K562 (cell line): Measurements from ENCODE around the gene IRF2BP1. TPM values are rescaled to one million over a fixed set of nuclear protein-coding genes. Genes with fewer than 3 reads are reported as not detected.

ENCODE experiments used
- CC2D1A ChIP-seq: fragments of 450-650 bp; IDR thresholded peaks from 2 replicates; pipeline ENCODE4 v1.6.1; 2017; ENCODE audit warnings: mild to moderate bottlenecking
- KDM1A ChIP-seq, 2 experiments: fragments of 450-650 bp; IDR thresholded peaks; 2 replicates each; pipeline ENCODE4 v1.6.1; 2016; ENCODE audit warnings: mild to moderate bottlenecking in 2 of 2
- NEUROD1 ChIP-seq: fragments of 150-350 bp; IDR thresholded peaks from 2 replicates; pipeline ENCODE4 v1.6.1; 2014; ENCODE audit warnings: borderline replicate concordance, low read length, low read depth; ENCODE audit not compliant: partially characterized antibody
- RBM22 ChIP-seq: fragments of 200-400 bp; formaldehyde crosslinking; IDR thresholded peaks from 2 replicates; pipeline ENCODE4 v1.6.1; 2018; ENCODE audit warnings: low read length, low read depth; ENCODE audit not compliant: poor library complexity, severe bottlenecking
- RNF2 ChIP-seq: sonication (generic); IDR thresholded peaks from 2 replicates; pipeline ENCODE4 v1.6.1; 2016
- ZNF232 ChIP-seq: sonication (generic); formaldehyde crosslinking; IDR thresholded peaks from 2 replicates; pipeline ENCODE4 v1.8.0; 2022; ENCODE audit warnings: mild to moderate bottlenecking, missing genetic modification reagents
- polyA plus RNA-seq, 8 experiments: library from polyadenylated mRNA; depleted of rRNA in 4 of 8; stranded (reverse) in 5 of 8; unstranded in 3 of 8; fragments of >200 nt; fragmentation: Nextera tagmentation in 2 of 8; fragmentation: Illumina TruSeq in 1 of 8; extraction: Ambion mirVana in 2 of 8; extraction: Trizol in 1 of 8; gene quantifications; 2 replicates each; pipeline versions ENCODE4 v1.2.1 to v1.2.3, GENCODE V29; 2011 to 2014; ENCODE audit warnings: inconsistent platforms in 1 of 8, missing spikeins in 1 of 8
- total RNA-seq, 7 experiments: library from RNA; depleted of rRNA in 6 of 7; stranded (reverse); fragments of >200 nt in 6 of 7; fragmentation: Illumina TruSeq in 2 of 7; extraction: Trizol in 2 of 7; gene quantifications; 2 replicates each; pipeline versions ENCODE4 v1.2.1 to v1.2.3, GENCODE V29; 2011 to 2021; ENCODE audit warnings: low replicate concordance in 1 of 7
- TF ChIP-seq, protein P1 (sequence below): fragments of 200-600 bp; sonication (generic); IDR thresholded peaks from one replicate; pipeline ENCODE4 v1.6.1; 2012; ENCODE audit warnings: mild to moderate bottlenecking, low read depth, low read length, inconsistent platforms
- TF ChIP-seq, protein P2 (sequence below): sonication (generic); formaldehyde crosslinking; IDR thresholded peaks from 2 replicates; pipeline ENCODE4 v1.8.0; 2023; ENCODE audit warnings: mild to moderate bottlenecking, missing genetic modification reagents
- TF ChIP-seq, protein P3 (sequence below): fragments of 250-450 bp; sonication (Bioruptor Pico); IDR thresholded peaks from 2 replicates; pipeline ENCODE4 v1.9.0; 2021; ENCODE audit warnings: mild to moderate bottlenecking
- TF ChIP-seq, protein P4 (sequence below): fragments of 250-450 bp; sonication (Bioruptor Pico); IDR thresholded peaks from 2 replicates; pipeline ENCODE4 v1.4.0; 2020

The IRF2BP1 gene
- total and polyA plus RNA-seq, 9 of the 15 experiments (the other 6 are each of a cell fraction or from before 2014, with no cell fraction given) = 0.61 to 35.9 (median 3.5) TPM

DNA sequence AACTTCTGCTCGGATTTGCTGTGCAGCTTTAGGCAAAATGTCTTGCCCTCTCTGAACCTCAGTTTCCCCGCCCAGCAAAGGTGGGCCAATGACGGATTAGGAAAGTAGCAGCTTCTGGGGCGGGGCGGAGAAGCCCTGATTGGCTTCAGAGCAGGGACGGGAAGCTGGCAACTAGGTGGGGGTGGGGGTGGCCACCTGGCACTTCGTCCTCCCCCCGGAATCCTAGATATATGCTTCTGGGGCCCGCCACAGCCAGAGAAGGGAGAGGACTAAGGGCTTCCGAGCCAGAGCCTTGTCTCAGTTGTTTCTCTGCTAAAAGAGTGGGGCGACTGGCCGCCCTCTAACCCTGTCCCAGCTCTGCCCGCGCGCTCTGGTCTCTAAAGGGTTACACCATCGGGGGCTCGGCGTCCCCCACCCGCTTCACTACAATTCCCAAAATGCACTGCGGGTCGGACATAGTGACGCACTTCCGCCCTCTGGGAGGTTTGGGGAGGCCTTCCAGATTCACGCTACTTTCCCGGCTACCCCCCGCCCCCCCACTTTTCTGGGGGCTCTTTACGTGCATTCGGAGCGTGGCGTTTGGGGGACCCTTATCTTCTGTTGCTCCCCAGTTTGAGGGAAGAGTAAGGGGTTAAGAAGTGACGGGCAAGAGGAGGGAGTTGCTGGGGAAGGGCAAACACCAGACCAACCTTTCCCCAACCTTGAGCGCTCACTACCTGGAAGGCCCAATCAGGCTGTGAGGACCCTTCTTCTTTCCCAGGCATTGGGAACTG lies 672 bp upstream of the IRF2BP1 start (continued):
- TF ChIP-seq, protein P1, sequence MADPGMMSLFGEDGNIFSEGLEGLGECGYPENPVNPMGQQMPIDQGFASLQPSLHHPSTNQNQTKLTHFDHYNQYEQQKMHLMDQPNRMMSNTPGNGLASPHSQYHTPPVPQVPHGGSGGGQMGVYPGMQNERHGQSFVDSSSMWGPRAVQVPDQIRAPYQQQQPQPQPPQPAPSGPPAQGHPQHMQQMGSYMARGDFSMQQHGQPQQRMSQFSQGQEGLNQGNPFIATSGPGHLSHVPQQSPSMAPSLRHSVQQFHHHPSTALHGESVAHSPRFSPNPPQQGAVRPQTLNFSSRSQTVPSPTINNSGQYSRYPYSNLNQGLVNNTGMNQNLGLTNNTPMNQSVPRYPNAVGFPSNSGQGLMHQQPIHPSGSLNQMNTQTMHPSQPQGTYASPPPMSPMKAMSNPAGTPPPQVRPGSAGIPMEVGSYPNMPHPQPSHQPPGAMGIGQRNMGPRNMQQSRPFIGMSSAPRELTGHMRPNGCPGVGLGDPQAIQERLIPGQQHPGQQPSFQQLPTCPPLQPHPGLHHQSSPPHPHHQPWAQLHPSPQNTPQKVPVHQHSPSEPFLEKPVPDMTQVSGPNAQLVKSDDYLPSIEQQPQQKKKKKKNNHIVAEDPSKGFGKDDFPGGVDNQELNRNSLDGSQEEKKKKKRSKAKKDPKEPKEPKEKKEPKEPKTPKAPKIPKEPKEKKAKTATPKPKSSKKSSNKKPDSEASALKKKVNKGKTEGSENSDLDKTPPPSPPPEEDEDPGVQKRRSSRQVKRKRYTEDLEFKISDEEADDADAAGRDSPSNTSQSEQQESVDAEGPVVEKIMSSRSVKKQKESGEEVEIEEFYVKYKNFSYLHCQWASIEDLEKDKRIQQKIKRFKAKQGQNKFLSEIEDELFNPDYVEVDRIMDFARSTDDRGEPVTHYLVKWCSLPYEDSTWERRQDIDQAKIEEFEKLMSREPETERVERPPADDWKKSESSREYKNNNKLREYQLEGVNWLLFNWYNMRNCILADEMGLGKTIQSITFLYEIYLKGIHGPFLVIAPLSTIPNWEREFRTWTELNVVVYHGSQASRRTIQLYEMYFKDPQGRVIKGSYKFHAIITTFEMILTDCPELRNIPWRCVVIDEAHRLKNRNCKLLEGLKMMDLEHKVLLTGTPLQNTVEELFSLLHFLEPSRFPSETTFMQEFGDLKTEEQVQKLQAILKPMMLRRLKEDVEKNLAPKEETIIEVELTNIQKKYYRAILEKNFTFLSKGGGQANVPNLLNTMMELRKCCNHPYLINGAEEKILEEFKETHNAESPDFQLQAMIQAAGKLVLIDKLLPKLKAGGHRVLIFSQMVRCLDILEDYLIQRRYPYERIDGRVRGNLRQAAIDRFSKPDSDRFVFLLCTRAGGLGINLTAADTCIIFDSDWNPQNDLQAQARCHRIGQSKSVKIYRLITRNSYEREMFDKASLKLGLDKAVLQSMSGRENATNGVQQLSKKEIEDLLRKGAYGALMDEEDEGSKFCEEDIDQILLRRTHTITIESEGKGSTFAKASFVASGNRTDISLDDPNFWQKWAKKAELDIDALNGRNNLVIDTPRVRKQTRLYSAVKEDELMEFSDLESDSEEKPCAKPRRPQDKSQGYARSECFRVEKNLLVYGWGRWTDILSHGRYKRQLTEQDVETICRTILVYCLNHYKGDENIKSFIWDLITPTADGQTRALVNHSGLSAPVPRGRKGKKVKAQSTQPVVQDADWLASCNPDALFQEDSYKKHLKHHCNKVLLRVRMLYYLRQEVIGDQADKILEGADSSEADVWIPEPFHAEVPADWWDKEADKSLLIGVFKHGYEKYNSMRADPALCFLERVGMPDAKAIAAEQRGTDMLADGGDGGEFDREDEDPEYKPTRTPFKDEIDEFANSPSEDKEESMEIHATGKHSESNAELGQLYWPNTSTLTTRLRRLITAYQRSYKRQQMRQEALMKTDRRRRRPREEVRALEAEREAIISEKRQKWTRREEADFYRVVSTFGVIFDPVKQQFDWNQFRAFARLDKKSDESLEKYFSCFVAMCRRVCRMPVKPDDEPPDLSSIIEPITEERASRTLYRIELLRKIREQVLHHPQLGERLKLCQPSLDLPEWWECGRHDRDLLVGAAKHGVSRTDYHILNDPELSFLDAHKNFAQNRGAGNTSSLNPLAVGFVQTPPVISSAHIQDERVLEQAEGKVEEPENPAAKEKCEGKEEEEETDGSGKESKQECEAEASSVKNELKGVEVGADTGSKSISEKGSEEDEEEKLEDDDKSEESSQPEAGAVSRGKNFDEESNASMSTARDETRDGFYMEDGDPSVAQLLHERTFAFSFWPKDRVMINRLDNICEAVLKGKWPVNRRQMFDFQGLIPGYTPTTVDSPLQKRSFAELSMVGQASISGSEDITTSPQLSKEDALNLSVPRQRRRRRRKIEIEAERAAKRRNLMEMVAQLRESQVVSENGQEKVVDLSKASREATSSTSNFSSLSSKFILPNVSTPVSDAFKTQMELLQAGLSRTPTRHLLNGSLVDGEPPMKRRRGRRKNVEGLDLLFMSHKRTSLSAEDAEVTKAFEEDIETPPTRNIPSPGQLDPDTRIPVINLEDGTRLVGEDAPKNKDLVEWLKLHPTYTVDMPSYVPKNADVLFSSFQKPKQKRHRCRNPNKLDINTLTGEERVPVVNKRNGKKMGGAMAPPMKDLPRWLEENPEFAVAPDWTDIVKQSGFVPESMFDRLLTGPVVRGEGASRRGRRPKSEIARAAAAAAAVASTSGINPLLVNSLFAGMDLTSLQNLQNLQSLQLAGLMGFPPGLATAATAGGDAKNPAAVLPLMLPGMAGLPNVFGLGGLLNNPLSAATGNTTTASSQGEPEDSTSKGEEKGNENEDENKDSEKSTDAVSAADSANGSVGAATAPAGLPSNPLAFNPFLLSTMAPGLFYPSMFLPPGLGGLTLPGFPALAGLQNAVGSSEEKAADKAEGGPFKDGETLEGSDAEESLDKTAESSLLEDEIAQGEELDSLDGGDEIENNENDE = no peak
- TF ChIP-seq RBM22 = no peak
- TF ChIP-seq, protein P2, sequence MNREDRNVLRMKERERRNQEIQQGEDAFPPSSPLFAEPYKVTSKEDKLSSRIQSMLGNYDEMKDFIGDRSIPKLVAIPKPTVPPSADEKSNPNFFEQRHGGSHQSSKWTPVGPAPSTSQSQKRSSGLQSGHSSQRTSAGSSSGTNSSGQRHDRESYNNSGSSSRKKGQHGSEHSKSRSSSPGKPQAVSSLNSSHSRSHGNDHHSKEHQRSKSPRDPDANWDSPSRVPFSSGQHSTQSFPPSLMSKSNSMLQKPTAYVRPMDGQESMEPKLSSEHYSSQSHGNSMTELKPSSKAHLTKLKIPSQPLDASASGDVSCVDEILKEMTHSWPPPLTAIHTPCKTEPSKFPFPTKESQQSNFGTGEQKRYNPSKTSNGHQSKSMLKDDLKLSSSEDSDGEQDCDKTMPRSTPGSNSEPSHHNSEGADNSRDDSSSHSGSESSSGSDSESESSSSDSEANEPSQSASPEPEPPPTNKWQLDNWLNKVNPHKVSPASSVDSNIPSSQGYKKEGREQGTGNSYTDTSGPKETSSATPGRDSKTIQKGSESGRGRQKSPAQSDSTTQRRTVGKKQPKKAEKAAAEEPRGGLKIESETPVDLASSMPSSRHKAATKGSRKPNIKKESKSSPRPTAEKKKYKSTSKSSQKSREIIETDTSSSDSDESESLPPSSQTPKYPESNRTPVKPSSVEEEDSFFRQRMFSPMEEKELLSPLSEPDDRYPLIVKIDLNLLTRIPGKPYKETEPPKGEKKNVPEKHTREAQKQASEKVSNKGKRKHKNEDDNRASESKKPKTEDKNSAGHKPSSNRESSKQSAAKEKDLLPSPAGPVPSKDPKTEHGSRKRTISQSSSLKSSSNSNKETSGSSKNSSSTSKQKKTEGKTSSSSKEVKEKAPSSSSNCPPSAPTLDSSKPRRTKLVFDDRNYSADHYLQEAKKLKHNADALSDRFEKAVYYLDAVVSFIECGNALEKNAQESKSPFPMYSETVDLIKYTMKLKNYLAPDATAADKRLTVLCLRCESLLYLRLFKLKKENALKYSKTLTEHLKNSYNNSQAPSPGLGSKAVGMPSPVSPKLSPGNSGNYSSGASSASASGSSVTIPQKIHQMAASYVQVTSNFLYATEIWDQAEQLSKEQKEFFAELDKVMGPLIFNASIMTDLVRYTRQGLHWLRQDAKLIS (CRISPR knock-in tag) = peak; percentile 55; the same call in 1 of the 2 replicates
- TF ChIP-seq NEUROD1 = peak; percentile 33
- peak; percentile 79; the same call in 1 of the 2 replicates for TF ChIP-seq ZNF232 (CRISPR knock-in tag)
- TF ChIP-seq, protein P3, sequence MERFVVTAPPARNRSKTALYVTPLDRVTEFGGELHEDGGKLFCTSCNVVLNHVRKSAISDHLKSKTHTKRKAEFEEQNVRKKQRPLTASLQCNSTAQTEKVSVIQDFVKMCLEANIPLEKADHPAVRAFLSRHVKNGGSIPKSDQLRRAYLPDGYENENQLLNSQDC (CRISPR knock-in tag) = no peak
- peak; percentile 94 to 97 for TF ChIP-seq KDM1A (IDR thresholded peaks at IDR 0.05)
- TF ChIP-seq, protein P4, sequence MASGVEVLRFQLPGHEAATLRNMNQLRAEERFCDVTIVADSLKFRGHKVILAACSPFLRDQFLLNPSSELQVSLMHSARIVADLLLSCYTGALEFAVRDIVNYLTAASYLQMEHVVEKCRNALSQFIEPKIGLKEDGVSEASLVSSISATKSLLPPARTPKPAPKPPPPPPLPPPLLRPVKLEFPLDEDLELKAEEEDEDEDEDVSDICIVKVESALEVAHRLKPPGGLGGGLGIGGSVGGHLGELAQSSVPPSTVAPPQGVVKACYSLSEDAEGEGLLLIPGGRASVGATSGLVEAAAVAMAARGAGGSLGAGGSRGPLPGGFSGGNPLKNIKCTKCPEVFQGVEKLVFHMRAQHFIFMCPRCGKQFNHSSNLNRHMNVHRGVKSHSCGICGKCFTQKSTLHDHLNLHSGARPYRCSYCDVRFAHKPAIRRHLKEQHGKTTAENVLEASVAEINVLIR (CRISPR knock-in tag) = peak; percentile 77
- peak; percentile 50; the same call in 1 of the 2 replicates for TF ChIP-seq RNF2
- no peak for TF ChIP-seq CC2D1A
